Measurements from ENCODE around the gene PTPN14.
A peak's percentile ranks its signal among the peaks of the same experiment; 100 is the strongest.

Gene PTPN14

GRCh38 chr1:214438530-214438929 lies 112.9 kb downstream of the PTPN14 start:
- no peak overlapping the region for H2AK5ac ChIP-seq (ENCODE audit: low read length)
- H3K4ac ChIP-seq (ENCODE audit: low read depth, low read length): no peak overlapping the region
- H3K4me1 ChIP-seq (ENCODE audit: control insufficient read depth in 1 of 2, insufficient read depth in 2 of 2, low read length in 2 of 2): peaks cover 9 to 14% of the 10 kb centered on the region in 2 experiments
- H3K79me2 ChIP-seq (ENCODE audit: control insufficient read depth, insufficient read depth, low read length, poor library complexity): peaks cover 3% of the 10 kb centered on the region
- peak overlapping the region; percentile 67 for H3K27ac ChIP-seq (ENCODE audit: low read depth, low read length)
- no peaks in the 10 kb centered on the region for H3K9me3 ChIP-seq (ENCODE audit: insufficient read depth, low read depth, low read length)
- no peak overlapping the region for H3K4me2 ChIP-seq (ENCODE audit: low read length)
- peak; percentile 26 to 48 for DNase-seq
- H2BK5ac ChIP-seq (ENCODE audit: low read depth, low read length, poor library complexity): no peak overlapping the region
- no peak overlapping the region for H4K91ac ChIP-seq (ENCODE audit: low read depth, low read length)
- no peaks in the 10 kb centered on the region for H3K27me3 ChIP-seq (ENCODE audit: insufficient read depth, low read length)
- H4K12ac ChIP-seq (ENCODE audit: low read depth, low read length): no peak overlapping the region
- no CpG with 5 or more reads among the region's 2 CpGs for WGBS (ENCODE audit: extremely low coverage, insufficient coverage, insufficient read length)
- H3K18ac ChIP-seq (ENCODE audit: low read length): no peak overlapping the region
- no peak overlapping the region for H4K8ac ChIP-seq (ENCODE audit: low read depth, low read length)
- H3K9ac ChIP-seq (ENCODE audit: low read length): no peak overlapping the region
- peaks cover 3 to 4% of the 10 kb centered on the region in 2 experiments for H3K36me3 ChIP-seq (ENCODE audit: control insufficient read depth in 1 of 2, insufficient read depth in 2 of 2, low read length in 2 of 2)
- no peak overlapping the region for H3K14ac ChIP-seq (ENCODE audit: low read length)
- H2BK12ac ChIP-seq (ENCODE audit: low read length): no peak overlapping the region
- H3K23ac ChIP-seq (ENCODE audit: low read length): no peak overlapping the region
- no peak overlapping the region for H3K4me3 ChIP-seq (ENCODE audit: low read depth, low read length)
- no peak overlapping the region for H2BK120ac ChIP-seq (ENCODE audit: insufficient read depth, low read length, poor library complexity)
- peaks cover 15% of the 10 kb centered on the region for H3K79me1 ChIP-seq (ENCODE audit: low read length)
- H2AFZ ChIP-seq (ENCODE audit: insufficient read depth, low read length, poor library complexity): no peak overlapping the region

GRCh38 chr1:214438075-214438474 lies 113.3 kb downstream of the PTPN14 start:
- peak overlapping the region; percentile 0 for H2BK120ac ChIP-seq (ENCODE audit: insufficient read depth, low read length, poor library complexity)
- H2AK5ac ChIP-seq (ENCODE audit: low read length): peak overlapping the region; percentile 5
- H3K4ac ChIP-seq (ENCODE audit: low read depth, low read length): no peak overlapping the region
- H4K91ac ChIP-seq (ENCODE audit: low read depth, low read length): peak overlapping the region; percentile 21
- H3K4me2 ChIP-seq (ENCODE audit: low read length): no peak overlapping the region
- peak overlapping the region; percentile 23 for H2BK5ac ChIP-seq (ENCODE audit: low read depth, low read length, poor library complexity)
- H3K23ac ChIP-seq (ENCODE audit: low read length): no peak overlapping the region
- H3K4me1 ChIP-seq (ENCODE audit: control insufficient read depth in 1 of 2, insufficient read depth in 2 of 2, low read length in 2 of 2): peaks cover 9 to 12% of the 10 kb centered on the region in 2 experiments
- H3K27ac ChIP-seq (ENCODE audit: low read depth, low read length): no peak overlapping the region
- peaks cover 1% of the 10 kb centered on the region for H3K79me2 ChIP-seq (ENCODE audit: control insufficient read depth, insufficient read depth, low read length, poor library complexity)
- peak overlapping the region; percentile 10 for H3K14ac ChIP-seq (ENCODE audit: low read length)
- H3K18ac ChIP-seq (ENCODE audit: low read length): peak overlapping the region; percentile 20
- no peak overlapping the region for H2AFZ ChIP-seq (ENCODE audit: insufficient read depth, low read length, poor library complexity)
- H3K27me3 ChIP-seq (ENCODE audit: insufficient read depth, low read length): no peaks in the 10 kb centered on the region
- H3K9me3 ChIP-seq (ENCODE audit: insufficient read depth, low read depth, low read length): no peaks in the 10 kb centered on the region
- peaks cover 13% of the 10 kb centered on the region for H3K79me1 ChIP-seq (ENCODE audit: low read length)
- H4K8ac ChIP-seq (ENCODE audit: low read depth, low read length): peak overlapping the region; percentile 18
- peak overlapping the region; percentile 4 for H2BK12ac ChIP-seq (ENCODE audit: low read length)
- no CpG with 5 or more reads among the region's 6 CpGs for WGBS (ENCODE audit: extremely low coverage, insufficient coverage, insufficient read length)
- H3K36me3 ChIP-seq (ENCODE audit: control insufficient read depth in 1 of 2, insufficient read depth in 2 of 2, low read length in 2 of 2): peaks cover 3 to 4% of the 10 kb centered on the region in 2 experiments
- no peak overlapping the region for H4K12ac ChIP-seq (ENCODE audit: low read depth, low read length)
- DNase-seq: peak; percentile 10 to 26
- H3K4me3 ChIP-seq (ENCODE audit: low read depth, low read length): no peak overlapping the region
- H3K9ac ChIP-seq (ENCODE audit: low read length): no peak overlapping the region

GRCh38 chr1:214435867-214436266 lies 115.5 kb downstream of the PTPN14 start:
- Histone ChIP-seq H4K12ac (ENCODE audit: low read depth, low read length) (no peak overlapping the region), H3K27ac (ENCODE audit: low read depth, low read length) (no peak overlapping the region)

GRCh38 chr1:214432245-214432644 lies 119.2 kb downstream of the PTPN14 start:
- H3K14ac ChIP-seq (ENCODE audit: low read length): no peak overlapping the region
- no CpG with 5 or more reads among the region's 1 CpG for WGBS (ENCODE audit: extremely low coverage, insufficient coverage, insufficient read length)
- no peak overlapping the region for H2BK12ac ChIP-seq (ENCODE audit: low read length)

More at GRCh38 chr1:214435867-214436266, 115.5 kb downstream of the PTPN14 start:
- Histone ChIP-seq H4K91ac (ENCODE audit: low read depth, low read length) (no peak overlapping the region), H3K27me3 (ENCODE audit: insufficient read depth, low read length) (no peaks in the 10 kb centered on the region), H2AK5ac (ENCODE audit: low read length) (no peak overlapping the region), H2BK5ac (ENCODE audit: low read depth, low read length, poor library complexity) (no peak overlapping the region), H4K8ac (ENCODE audit: low read depth, low read length) (no peak overlapping the region), H2BK120ac (ENCODE audit: insufficient read depth, low read length, poor library complexity) (no peak overlapping the region), H3K9ac (ENCODE audit: low read length) (no peak overlapping the region), H3K79me1 (ENCODE audit: low read length) (peaks cover 13% of the 10 kb centered on the region), H3K14ac (ENCODE audit: low read length) (no peak overlapping the region), H3K4ac (ENCODE audit: low read depth, low read length) (no peak overlapping the region), H2BK12ac (ENCODE audit: low read length) (no peak overlapping the region), H2AFZ (ENCODE audit: insufficient read depth, low read length, poor library complexity) (no peak overlapping the region), H3K4me3 (ENCODE audit: low read depth, low read length) (no peak overlapping the region), H3K79me2 (ENCODE audit: control insufficient read depth, insufficient read depth, low read length, poor library complexity) (peaks cover 1% of the 10 kb centered on the region), H3K4me1 (ENCODE audit: control insufficient read depth in 1 of 2, insufficient read depth in 2 of 2, low read length in 2 of 2) (peaks cover 9 to 10% of the 10 kb centered on the region in 2 experiments), H3K9me3 (ENCODE audit: insufficient read depth, low read depth, low read length) (no peaks in the 10 kb centered on the region), H3K23ac (ENCODE audit: low read length) (no peak overlapping the region), H3K4me2 (ENCODE audit: low read length) (no peak overlapping the region), H3K18ac (ENCODE audit: low read length) (no peak overlapping the region), H3K36me3 (ENCODE audit: control insufficient read depth in 1 of 2, insufficient read depth in 2 of 2, low read length in 2 of 2) (peaks cover 3 to 4% of the 10 kb centered on the region in 2 experiments)
- WGBS (ENCODE audit: extremely low coverage, insufficient coverage, insufficient read length): no CpG with 5 or more reads among the region's 4 CpGs
- no peak for DNase-seq

More at GRCh38 chr1:214432245-214432644, 119.2 kb downstream of the PTPN14 start:
- Histone ChIP-seq H2AK5ac (ENCODE audit: low read length) (no peak overlapping the region), H3K27me3 (ENCODE audit: insufficient read depth, low read length) (no peaks in the 10 kb centered on the region), H4K8ac (ENCODE audit: low read depth, low read length) (no peak overlapping the region), H2AFZ (ENCODE audit: insufficient read depth, low read length, poor library complexity) (no peak overlapping the region), H3K79me1 (ENCODE audit: low read length) (no peaks in the 10 kb centered on the region), H3K79me2 (ENCODE audit: control insufficient read depth, insufficient read depth, low read length, poor library complexity) (peaks cover 1% of the 10 kb centered on the region), H3K27ac (ENCODE audit: low read depth, low read length) (no peak overlapping the region), H3K4me2 (ENCODE audit: low read length) (no peak overlapping the region), H3K18ac (ENCODE audit: low read length) (no peak overlapping the region), H3K4ac (ENCODE audit: low read depth, low read length) (no peak overlapping the region), H2BK120ac (ENCODE audit: insufficient read depth, low read length, poor library complexity) (no peak overlapping the region), H3K9me3 (ENCODE audit: insufficient read depth, low read depth, low read length) (no peaks in the 10 kb centered on the region), H2BK5ac (ENCODE audit: low read depth, low read length, poor library complexity) (no peak overlapping the region), H3K36me3 (ENCODE audit: control insufficient read depth in 1 of 2, insufficient read depth in 2 of 2, low read length in 2 of 2) (peaks cover 3 to 4% of the 10 kb centered on the region in 2 experiments), H4K12ac (ENCODE audit: low read depth, low read length) (no peak overlapping the region), H3K4me3 (ENCODE audit: low read depth, low read length) (no peak overlapping the region), H3K4me1 (ENCODE audit: control insufficient read depth in 1 of 2, insufficient read depth in 2 of 2, low read length in 2 of 2) (peaks cover 3 to 4% of the 10 kb centered on the region in 2 experiments), H3K9ac (ENCODE audit: low read length) (no peak overlapping the region), H4K91ac (ENCODE audit: low read depth, low read length) (no peak overlapping the region), H3K23ac (ENCODE audit: low read length) (no peak overlapping the region)
- DNase-seq: no peak
